IPS DF 19.7 (cell line): ENCODE measurements around the gene C2CD4A.

Experiments
- DNase-seq: peaks from one replicate; pipeline ENCODE4 v3.0.0-alpha.2; 2013; ENCODE audit warnings: low read depth, low spot score

Gene C2CD4A

GRCh38 chr15:62059816-62060112 is 7.0 kb upstream of the C2CD4A start:
- DNase-seq, result no peak

DNA sequence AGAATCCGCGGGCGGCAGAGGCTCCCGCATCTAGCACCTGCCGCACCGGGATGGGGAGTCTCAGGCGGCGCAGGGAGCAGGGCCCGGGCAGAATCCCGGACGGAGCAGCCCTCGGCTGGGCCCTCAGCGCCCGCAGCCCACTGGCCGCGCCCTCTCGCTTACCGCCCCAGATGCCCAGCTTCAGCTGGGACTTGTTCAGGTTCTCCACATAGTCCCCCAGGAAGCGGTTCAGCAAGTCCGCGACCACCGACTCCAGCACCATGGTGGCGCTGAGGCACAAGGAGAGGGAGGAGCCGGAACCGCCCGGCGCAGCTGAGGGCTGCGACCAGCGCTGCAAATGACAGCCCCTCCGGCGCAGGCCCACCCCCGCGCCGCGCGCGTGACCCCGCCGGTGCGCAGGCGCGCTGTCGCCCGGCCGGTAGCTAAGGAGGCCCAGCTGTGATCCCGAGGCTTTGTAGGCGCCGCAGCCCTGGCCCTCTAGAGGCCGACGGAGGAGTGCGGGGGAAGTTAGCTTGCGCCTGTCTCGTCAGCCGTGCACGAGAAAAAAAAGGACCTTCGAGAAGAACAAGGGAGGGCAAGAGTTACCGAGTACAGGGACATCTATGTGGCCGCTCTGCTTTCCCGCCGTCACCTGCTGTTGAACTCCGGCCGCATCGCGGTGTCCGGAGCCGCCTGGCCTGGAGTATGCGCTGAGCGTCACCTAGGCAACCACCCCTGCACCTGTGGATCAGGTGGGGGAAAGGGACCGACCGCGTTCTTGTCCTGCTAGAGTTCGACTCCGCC is 6.5 kb upstream of the C2CD4A start, which contains the start of gene VPS13C:
Gene VPS13C, minus strand, starts transcription at position 335 of the 783 bp plus-strand sequence. Its CDS starts 73 bp downstream, at position 262.
- peak; percentile 84 for DNase-seq

GRCh38 chr15:62060896-62061280 is 5.9 kb upstream of the C2CD4A start:
- DNase-seq, result no peak

- DNase-seq, result no peak
These were observed 2.7 kb upstream of the C2CD4A start for GRCh38 chr15:62063825-62064635.

DNA sequence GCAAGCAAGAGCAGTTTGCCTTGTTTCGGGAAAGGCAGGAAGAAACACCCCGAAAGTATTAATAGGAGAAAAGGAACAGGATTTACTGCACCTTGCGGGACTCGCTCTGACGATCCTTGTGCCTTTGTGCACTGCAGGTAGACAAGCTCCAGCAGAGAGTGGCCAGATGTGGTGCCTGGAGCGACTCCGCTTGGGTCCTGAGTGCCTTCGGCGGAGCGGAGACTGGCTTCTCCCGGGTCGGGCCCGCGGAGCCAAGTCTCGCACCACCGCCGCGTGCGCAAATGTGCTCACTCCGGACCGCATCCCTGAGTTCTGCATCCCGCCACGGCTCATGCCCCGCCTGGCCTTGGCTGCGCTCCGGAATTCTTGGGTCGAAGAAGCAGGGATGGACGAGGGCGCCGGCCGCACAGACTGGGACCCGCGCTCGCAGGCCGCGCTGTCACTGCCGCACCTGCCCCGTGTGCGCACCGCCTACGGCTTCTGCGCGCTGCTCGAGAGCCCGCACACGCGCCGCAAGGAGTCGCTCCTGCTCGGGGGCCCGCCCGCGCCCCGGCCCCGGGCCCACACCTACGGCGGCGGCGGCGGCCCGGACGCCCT is 769 bp downstream of the C2CD4A start:
- no peak for DNase-seq

DNA sequence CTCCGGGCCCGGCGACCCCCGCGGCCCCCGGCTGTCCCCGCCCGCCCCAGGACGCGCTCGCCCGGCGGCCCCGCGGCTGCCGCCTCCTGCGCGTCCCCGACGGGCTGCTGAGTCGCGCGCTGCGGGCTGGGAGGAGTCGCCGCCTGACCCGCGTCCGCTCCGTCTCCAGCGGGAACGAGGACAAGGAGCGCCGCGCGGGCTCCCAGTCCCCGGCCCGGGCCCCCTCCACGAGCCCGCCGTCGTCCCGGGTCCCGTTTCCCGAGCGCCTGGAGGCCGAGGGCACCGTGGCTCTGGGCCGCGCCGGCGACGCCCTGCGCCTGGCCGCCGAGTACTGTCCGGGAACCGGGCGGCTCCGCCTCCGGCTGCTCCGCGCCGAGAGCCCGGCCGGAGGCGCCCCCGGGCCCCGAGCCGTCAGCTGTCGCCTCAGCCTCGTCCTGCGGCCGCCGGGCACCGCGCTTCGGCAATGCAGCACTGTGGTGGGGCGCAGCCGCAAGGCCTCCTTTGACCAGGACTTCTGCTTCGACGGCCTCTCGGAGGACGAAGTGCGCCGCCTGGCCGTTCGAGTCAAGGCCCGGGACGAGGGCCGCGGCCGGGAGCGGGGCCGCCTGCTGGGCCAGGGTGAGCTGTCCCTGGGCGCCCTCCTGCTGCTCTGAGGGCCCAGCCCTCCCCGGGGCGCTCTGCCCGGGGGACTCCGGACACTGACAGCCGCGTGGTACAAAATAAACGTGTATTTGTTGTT is 1.5 kb downstream of the C2CD4A start:
- DNase-seq, result no peak

DNA sequence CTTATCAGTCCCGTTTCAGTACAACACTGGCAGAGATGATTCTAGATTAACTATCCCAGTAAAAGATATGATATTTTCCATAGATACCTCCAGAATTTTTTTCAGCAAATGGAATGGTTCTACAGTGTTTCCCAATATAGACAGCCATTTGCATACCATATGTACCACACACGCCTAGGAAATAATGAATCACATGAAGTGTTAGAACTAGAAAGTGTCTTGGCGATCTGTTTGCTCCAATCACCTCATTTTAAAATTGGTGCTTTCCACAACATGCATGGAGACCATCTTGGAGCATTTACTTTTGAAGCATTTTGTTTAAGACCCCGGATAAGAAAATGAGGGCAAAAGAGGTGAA is 2.0 kb downstream of the C2CD4A start:
- DNase-seq, result no peak

- no peak for DNase-seq
These were observed 2.8 kb downstream of the C2CD4A start for GRCh38 chr15:62069551-62069950.

DNA sequence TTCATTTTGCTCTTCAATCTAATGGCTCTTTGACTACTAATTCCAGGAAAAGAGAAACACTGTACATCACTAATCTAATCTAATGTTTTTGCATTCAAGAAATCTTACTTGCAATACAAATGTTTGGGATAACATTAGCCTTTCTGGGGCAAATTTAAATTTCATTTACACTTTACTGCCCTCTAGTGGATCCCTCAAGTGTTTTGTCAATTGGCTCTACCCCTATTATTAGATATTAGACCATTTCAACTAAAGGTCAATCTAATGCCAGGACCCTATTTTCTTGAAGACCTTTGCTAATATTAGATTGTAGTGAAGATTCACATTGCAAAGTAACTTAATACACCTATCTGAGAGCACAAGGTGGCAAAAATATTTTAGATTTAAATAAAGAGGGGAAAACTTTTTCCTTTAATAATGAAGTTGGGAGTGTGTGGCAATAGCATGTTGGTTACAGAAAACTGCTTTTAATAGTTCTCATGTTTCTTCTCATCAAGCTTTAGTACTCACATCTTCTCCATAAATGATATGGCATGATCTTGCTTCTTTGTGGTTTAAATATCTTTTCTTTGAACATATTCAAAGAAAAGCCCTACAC is 5.0 kb downstream of the C2CD4A start:
- no peak for DNase-seq

DNA sequence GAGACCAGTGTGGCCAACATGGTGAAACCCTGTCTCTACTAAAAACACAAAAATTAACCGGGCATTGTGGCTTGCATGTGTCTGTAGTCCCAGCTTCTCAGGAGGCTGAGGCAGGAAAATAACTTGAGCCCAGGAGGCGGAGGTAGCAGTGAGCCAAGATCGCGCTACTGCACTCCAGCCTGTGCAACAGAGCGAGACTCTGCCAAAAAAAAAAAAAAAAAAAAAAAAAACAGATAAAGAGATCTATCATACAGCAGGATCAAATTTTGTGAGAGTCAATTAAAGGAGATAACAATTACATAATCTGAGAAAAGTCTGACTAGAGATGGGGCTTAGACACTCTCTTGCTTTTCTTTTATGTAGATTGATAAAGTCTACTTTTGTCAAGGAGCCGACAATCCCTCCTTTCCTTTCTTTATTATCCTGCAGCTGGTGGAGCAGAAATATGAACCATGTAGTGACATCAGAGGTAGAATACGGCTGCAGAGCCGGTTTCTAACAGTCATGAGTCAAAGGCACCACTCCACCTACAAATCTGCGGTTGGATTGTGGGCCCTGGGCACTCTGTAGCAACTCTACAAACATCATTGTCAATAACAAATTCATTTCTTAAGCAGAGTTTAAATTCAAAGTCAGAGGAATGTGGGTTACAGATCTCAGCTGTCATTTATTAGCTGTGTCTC is 9.0 kb downstream of the C2CD4A start:
- no peak for DNase-seq

GRCh38 chr15:62079594-62079993 is 12.8 kb downstream of the C2CD4A start:
- no peak for DNase-seq

GRCh38 chr15:62083194-62084154 is 16.7 kb downstream of the C2CD4A start:
- DNase-seq, result no peak

- DNase-seq, result no peak
These were observed 19.0 kb downstream of the C2CD4A start for GRCh38 chr15:62085740-62086139.

GRCh38 chr15:62087671-62088352 is 21.0 kb downstream of the C2CD4A start:
- DNase-seq, result no peak

DNA sequence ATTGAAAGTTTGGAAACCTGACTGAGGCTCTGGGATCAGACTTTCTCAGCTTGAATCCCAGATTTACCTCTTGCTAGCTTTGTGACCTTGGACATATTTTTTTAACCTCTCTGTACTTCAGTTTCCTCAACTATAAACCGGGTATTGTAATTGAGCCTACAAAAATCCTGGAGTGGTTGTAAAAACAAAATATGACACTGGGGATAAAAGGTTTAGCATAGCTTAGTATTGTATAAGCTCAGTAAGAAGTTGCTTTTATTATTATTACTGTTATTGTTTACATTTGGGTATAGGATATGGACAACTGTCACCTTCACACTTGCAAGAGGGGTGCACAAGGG is 21.5 kb downstream of the C2CD4A start:
- DNase-seq, result no peak

GRCh38 chr15:62089616-62090015 is 22.8 kb downstream of the C2CD4A start:
- DNase-seq, result no peak

GRCh38 chr15:62090988-62091387 is 24.2 kb downstream of the C2CD4A start:
- DNase-seq, result no peak

GRCh38 chr15:62093809-62094208 is 27.0 kb downstream of the C2CD4A start:
- DNase-seq, result no peak

DNA sequence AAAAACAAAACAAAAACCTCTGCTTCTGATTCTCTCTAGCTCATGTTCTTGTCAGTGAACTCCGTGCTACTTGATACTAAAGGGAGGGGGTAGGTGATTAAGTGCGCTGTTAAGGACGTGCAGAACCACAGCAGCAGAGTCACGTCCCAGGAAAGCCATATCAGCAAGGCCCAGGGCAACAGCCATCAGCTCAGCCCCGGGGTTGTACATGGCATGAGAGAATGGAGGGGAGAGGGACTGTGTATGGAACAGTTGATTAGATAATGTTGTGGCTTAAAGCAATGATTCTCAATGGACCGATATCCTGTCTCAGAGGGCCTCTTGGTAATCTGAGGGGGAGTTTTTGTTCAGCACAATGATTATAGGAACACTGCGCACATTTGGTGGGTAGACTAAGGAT is 27.6 kb downstream of the C2CD4A start:
- DNase-seq, result no peak
